Measurements from ENCODE around the gene LYSET.

- TF ChIP-seq, protein P1, sequence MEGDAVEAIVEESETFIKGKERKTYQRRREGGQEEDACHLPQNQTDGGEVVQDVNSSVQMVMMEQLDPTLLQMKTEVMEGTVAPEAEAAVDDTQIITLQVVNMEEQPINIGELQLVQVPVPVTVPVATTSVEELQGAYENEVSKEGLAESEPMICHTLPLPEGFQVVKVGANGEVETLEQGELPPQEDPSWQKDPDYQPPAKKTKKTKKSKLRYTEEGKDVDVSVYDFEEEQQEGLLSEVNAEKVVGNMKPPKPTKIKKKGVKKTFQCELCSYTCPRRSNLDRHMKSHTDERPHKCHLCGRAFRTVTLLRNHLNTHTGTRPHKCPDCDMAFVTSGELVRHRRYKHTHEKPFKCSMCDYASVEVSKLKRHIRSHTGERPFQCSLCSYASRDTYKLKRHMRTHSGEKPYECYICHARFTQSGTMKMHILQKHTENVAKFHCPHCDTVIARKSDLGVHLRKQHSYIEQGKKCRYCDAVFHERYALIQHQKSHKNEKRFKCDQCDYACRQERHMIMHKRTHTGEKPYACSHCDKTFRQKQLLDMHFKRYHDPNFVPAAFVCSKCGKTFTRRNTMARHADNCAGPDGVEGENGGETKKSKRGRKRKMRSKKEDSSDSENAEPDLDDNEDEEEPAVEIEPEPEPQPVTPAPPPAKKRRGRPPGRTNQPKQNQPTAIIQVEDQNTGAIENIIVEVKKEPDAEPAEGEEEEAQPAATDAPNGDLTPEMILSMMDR (IDR thresholded peaks at IDR 0.05; ENCODE audit: insufficient read depth, low read length): peak; percentile 53
- TF ChIP-seq POLR2AphosphoS5 (IDR thresholded peaks at IDR 0.05; ENCODE audit: low read depth) (no peak), REST (IDR thresholded peaks at IDR 0.05; ENCODE audit: insufficient replicate concordance, low read depth) (no peak), GABPA (IDR thresholded peaks at IDR 0.05; ENCODE audit: low read depth) (no peak)
Observed at GRCh38 chr14:93219103-93219726, 34.1 kb downstream of the LYSET start.
